ENCODE data around the gene CLCN3. TPM values are rescaled to one million over a fixed set of nuclear protein-coding genes. Genes with fewer than 3 reads are reported as not detected.
"Not testable (repeated sequence)": the region's sequence is repeated elsewhere in the genome, so short reads cannot be mapped to it uniquely, and the experiment has no call there.

The CLCN3 gene
- total RNA-seq, 4 donors from 2014 or later: 43.7 to 58.5 (median 51.7) TPM

GRCh38 chr4:169766741-169767140 is 146.4 kb downstream of the CLCN3 start:
- no peak for DNase-seq (ENCODE audit: low spot score in 2 of 2)
- TF ChIP-seq POLR2A (IDR thresholded peaks at IDR 0.05) (no peak), POLR2AphosphoS5 (IDR thresholded peaks at IDR 0.05) (no peak), EP300 (IDR thresholded peaks at IDR 0.05) (no peak)
- TF ChIP-seq, protein P1, sequence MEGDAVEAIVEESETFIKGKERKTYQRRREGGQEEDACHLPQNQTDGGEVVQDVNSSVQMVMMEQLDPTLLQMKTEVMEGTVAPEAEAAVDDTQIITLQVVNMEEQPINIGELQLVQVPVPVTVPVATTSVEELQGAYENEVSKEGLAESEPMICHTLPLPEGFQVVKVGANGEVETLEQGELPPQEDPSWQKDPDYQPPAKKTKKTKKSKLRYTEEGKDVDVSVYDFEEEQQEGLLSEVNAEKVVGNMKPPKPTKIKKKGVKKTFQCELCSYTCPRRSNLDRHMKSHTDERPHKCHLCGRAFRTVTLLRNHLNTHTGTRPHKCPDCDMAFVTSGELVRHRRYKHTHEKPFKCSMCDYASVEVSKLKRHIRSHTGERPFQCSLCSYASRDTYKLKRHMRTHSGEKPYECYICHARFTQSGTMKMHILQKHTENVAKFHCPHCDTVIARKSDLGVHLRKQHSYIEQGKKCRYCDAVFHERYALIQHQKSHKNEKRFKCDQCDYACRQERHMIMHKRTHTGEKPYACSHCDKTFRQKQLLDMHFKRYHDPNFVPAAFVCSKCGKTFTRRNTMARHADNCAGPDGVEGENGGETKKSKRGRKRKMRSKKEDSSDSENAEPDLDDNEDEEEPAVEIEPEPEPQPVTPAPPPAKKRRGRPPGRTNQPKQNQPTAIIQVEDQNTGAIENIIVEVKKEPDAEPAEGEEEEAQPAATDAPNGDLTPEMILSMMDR (IDR thresholded peaks at IDR 0.05): no peak
- WGBS: 68% methylated on average over 3 of the region's 3 CpGs

GRCh38 chr4:169768385-169768784 is 148.0 kb downstream of the CLCN3 start:
- TF ChIP-seq POLR2A (IDR thresholded peaks at IDR 0.05) (no peak), POLR2AphosphoS5 (IDR thresholded peaks at IDR 0.05) (no peak), EP300 (IDR thresholded peaks at IDR 0.05) (no peak)
- TF ChIP-seq, protein P1 (IDR thresholded peaks at IDR 0.05): no peak
- 85% methylated on average over 3 of the region's 3 CpGs for WGBS

More at GRCh38 chr4:169766741-169767140, 146.4 kb downstream of the CLCN3 start:
- Histone ChIP-seq H3K27me3 (no peaks in the 10 kb centered on the region), H3K4me1 (no peaks in the 10 kb centered on the region), H3K4me3 (no peak overlapping the region), H3K27ac (no peak overlapping the region), H3K9me3 (no peaks in the 10 kb centered on the region), H3K36me3 (no peaks in the 10 kb centered on the region)

GRCh38 chr4:169770416-169770815 is 150.0 kb downstream of the CLCN3 start:
- Histone ChIP-seq H3K9me3 (no peaks in the 10 kb centered on the region), H3K4me3 (no peak overlapping the region), H3K4me1 (peaks cover 8% of the 10 kb centered on the region), H3K27ac (no peak overlapping the region), H3K36me3 (no peaks in the 10 kb centered on the region), H3K27me3 (peaks cover 16% of the 10 kb centered on the region)
- TF ChIP-seq POLR2AphosphoS5 (IDR thresholded peaks at IDR 0.05): no peak
- TF ChIP-seq, protein P1 (IDR thresholded peaks at IDR 0.05): no peak
- no peak for TF ChIP-seq POLR2A (IDR thresholded peaks at IDR 0.05)
- no peak for TF ChIP-seq EP300 (IDR thresholded peaks at IDR 0.05)
- DNase-seq (ENCODE audit: low spot score in 2 of 2): no peak

More at GRCh38 chr4:169768385-169768784, 148.0 kb downstream of the CLCN3 start:
- Histone ChIP-seq H3K9me3 (no peaks in the 10 kb centered on the region), H3K27me3 (no peaks in the 10 kb centered on the region), H3K4me1 (no peaks in the 10 kb centered on the region), H3K36me3 (no peaks in the 10 kb centered on the region), H3K27ac (no peak overlapping the region), H3K4me3 (no peak overlapping the region)
- no peak for DNase-seq (ENCODE audit: low spot score in 2 of 2)

- H3K9me3 ChIP-seq; H3K4me3 ChIP-seq; H3K27ac ChIP-seq; DNase-seq (ENCODE audit: low spot score in 2 of 2); H3K4me1 ChIP-seq; H3K36me3 ChIP-seq: not testable (repeated sequence)
- WGBS: 79% methylated on average over 11 of the region's 11 CpGs
- H3K27me3 ChIP-seq: peaks cover 21% of the 10 kb centered on the region
Observed at GRCh38 chr4:169771556-169772080, 151.2 kb downstream of the CLCN3 start.

Other genes with a start within 250 kb of the CLCN3 start
- gene NEK1, start 8.0 kb upstream of the CLCN3 start, total RNA-seq: 10 to 100 TPM in 1 of 4 donors, 1 to 10 TPM in 3; 6.0 to 11.1 (median 6.7) TPM
- gene HPF1, start 137.4 kb downstream of the CLCN3 start, total RNA-seq: 10 to 100 TPM; 12.2 to 28.7 (median 20.5) TPM